ENCODE measurements around the gene TUFT1.

- TF ChIP-seq POLR2AphosphoS5 (IDR thresholded peaks at IDR 0.05; ENCODE audit: borderline replicate concordance, low read depth, low read length) (0 out of 2 replicates have a peak, but pooled peaks have one; percentile 28), EZH2 (IDR thresholded peaks at IDR 0.05) (no peak)
These were observed 71.9 kb downstream of the TUFT1 start, which contains the start of gene SNX27 for GRCh38 chr1:151611832-151612500.
